Neuron (in vitro differentiated cells): ENCODE results near the gene CUTC.

Source experiments
- H2AFZ ChIP-seq: one replicate; pipeline ENCODE4 v1.6.1; 2013; ENCODE audit warnings: low read depth, mild to moderate bottlenecking, inconsistent platforms, low read length, moderate library complexity
- H3K27me3 ChIP-seq: one replicate; pipeline ENCODE4 v1.6.1; 2013; ENCODE audit warnings: low read length; ENCODE audit not compliant: insufficient read depth
- H3K36me3 ChIP-seq: one replicate; pipeline ENCODE4 v1.6.1; 2013; ENCODE audit warnings: low read length; ENCODE audit not compliant: insufficient read depth
- H3K4me1 ChIP-seq: one replicate; pipeline ENCODE4 v1.6.1; 2013; ENCODE audit warnings: low read length; ENCODE audit not compliant: insufficient read depth
- H3K4me3 ChIP-seq: 2 replicates; pipeline ENCODE4 v1.5.1; 2013; ENCODE audit warnings: mild to moderate bottlenecking, low read length, moderate library complexity
- H3K9me3 ChIP-seq: one replicate; pipeline ENCODE4 v1.6.1; 2013; ENCODE audit warnings: low read length

Gene CUTC

GRCh38 chr10:99754670-99755069 lies 22.6 kb downstream of the CUTC start:
- Histone ChIP-seq H3K27me3 (no peaks in the 10 kb centered on the region), H3K4me1 (no peaks in the 10 kb centered on the region), H3K9me3 (no peaks in the 10 kb centered on the region), H3K36me3 (peaks cover 67% of the 10 kb centered on the region), H3K4me3 (no peak overlapping the region), H2AFZ (no peak overlapping the region)

GRCh38 chr10:99756159-99756558 lies 24.1 kb downstream of the CUTC start:
- H3K4me1 ChIP-seq, result no peaks in the 10 kb centered on the region
- no peak overlapping the region for H2AFZ ChIP-seq
- H3K27me3 ChIP-seq, result no peaks in the 10 kb centered on the region
- no peaks in the 10 kb centered on the region for H3K9me3 ChIP-seq
- H3K36me3 ChIP-seq, result peaks cover 66% of the 10 kb centered on the region
- no peak overlapping the region for H3K4me3 ChIP-seq

GRCh38 chr10:99758211-99758891 lies 26.3 kb downstream of the CUTC start:
- Histone ChIP-seq H3K9me3 (no peaks in the 10 kb centered on the region), H2AFZ (no peak overlapping the region), H3K36me3 (peaks cover 53% of the 10 kb centered on the region), H3K4me1 (no peaks in the 10 kb centered on the region), H3K4me3 (no peak overlapping the region), H3K27me3 (no peaks in the 10 kb centered on the region)

GRCh38 chr10:99760321-99760720 lies 28.3 kb downstream of the CUTC start:
- H2AFZ ChIP-seq, result no peak overlapping the region
- H3K9me3 ChIP-seq, result no peaks in the 10 kb centered on the region
- H3K4me1 ChIP-seq, result no peaks in the 10 kb centered on the region
- H3K36me3 ChIP-seq, result peaks cover 35% of the 10 kb centered on the region
- H3K27me3 ChIP-seq, result no peaks in the 10 kb centered on the region
- H3K4me3 ChIP-seq, result no peak overlapping the region

- no peak overlapping the region for H3K4me3 ChIP-seq
- H3K27me3 ChIP-seq, result no peaks in the 10 kb centered on the region
- H3K36me3 ChIP-seq, result peaks cover 26% of the 10 kb centered on the region
- H3K4me1 ChIP-seq, result no peaks in the 10 kb centered on the region
- no peaks in the 10 kb centered on the region for H3K9me3 ChIP-seq
- H2AFZ ChIP-seq, result no peak overlapping the region
Observed at GRCh38 chr10:99761365-99761764, 29.3 kb downstream of the CUTC start.

- no peaks in the 10 kb centered on the region for H3K27me3 ChIP-seq
- no peak overlapping the region for H3K4me3 ChIP-seq
- H3K36me3 ChIP-seq, result no peaks in the 10 kb centered on the region
- H2AFZ ChIP-seq, result no peak overlapping the region
- H3K9me3 ChIP-seq, result no peaks in the 10 kb centered on the region
- no peaks in the 10 kb centered on the region for H3K4me1 ChIP-seq
Observed at GRCh38 chr10:99765672-99766301, 33.8 kb downstream of the CUTC start.

- H3K9me3 ChIP-seq, result no peaks in the 10 kb centered on the region
- H2AFZ ChIP-seq, result no peak overlapping the region
- H3K4me1 ChIP-seq, result no peaks in the 10 kb centered on the region
- no peaks in the 10 kb centered on the region for H3K27me3 ChIP-seq
- H3K36me3 ChIP-seq, result no peaks in the 10 kb centered on the region
- no peak overlapping the region for H3K4me3 ChIP-seq
Observed at GRCh38 chr10:99766302-99766681, 34.3 kb downstream of the CUTC start.

- no peaks in the 10 kb centered on the region for H3K4me1 ChIP-seq
- no peak overlapping the region for H3K4me3 ChIP-seq
- H2AFZ ChIP-seq, result no peak overlapping the region
- H3K27me3 ChIP-seq, result no peaks in the 10 kb centered on the region
- H3K36me3 ChIP-seq, result no peaks in the 10 kb centered on the region
- H3K9me3 ChIP-seq, result no peaks in the 10 kb centered on the region
Observed at GRCh38 chr10:99767901-99768300, 35.9 kb downstream of the CUTC start.

GRCh38 chr10:99768556-99768955 lies 36.5 kb downstream of the CUTC start:
- Histone ChIP-seq H3K4me1 (no peaks in the 10 kb centered on the region), H3K4me3 (no peak overlapping the region), H3K9me3 (no peaks in the 10 kb centered on the region), H3K27me3 (no peaks in the 10 kb centered on the region), H3K36me3 (no peaks in the 10 kb centered on the region), H2AFZ (no peak overlapping the region)

- Histone ChIP-seq H3K4me3 (no peak overlapping the region), H3K27me3 (no peaks in the 10 kb centered on the region), H3K9me3 (no peaks in the 10 kb centered on the region), H3K4me1 (no peaks in the 10 kb centered on the region), H2AFZ (no peak overlapping the region), H3K36me3 (no peaks in the 10 kb centered on the region)
Observed at GRCh38 chr10:99769706-99770105, 37.7 kb downstream of the CUTC start.

GRCh38 chr10:99770408-99771045 lies 38.5 kb downstream of the CUTC start:
- Histone ChIP-seq H3K9me3 (no peaks in the 10 kb centered on the region), H3K4me3 (no peak overlapping the region), H3K4me1 (no peaks in the 10 kb centered on the region), H3K36me3 (no peaks in the 10 kb centered on the region), H3K27me3 (no peaks in the 10 kb centered on the region), H2AFZ (no peak overlapping the region)

- Histone ChIP-seq H2AFZ (no peak overlapping the region), H3K4me1 (peaks cover 8% of the 10 kb centered on the region)
Observed at GRCh38 chr10:99775850-99776249, 43.8 kb downstream of the CUTC start.

GRCh38 chr10:99777918-99778714 lies 46.1 kb downstream of the CUTC start:
- H3K9me3 ChIP-seq, result peaks cover 2% of the 10 kb centered on the region
- no peak overlapping the region for H3K4me3 ChIP-seq
- no peaks in the 10 kb centered on the region for H3K36me3 ChIP-seq
- peaks cover 8% of the 10 kb centered on the region for H3K4me1 ChIP-seq
- no peak overlapping the region for H2AFZ ChIP-seq
- no peaks in the 10 kb centered on the region for H3K27me3 ChIP-seq

More at GRCh38 chr10:99775850-99776249, 43.8 kb downstream of the CUTC start:
- Histone ChIP-seq H3K9me3 (peaks cover 2% of the 10 kb centered on the region), H3K36me3 (no peaks in the 10 kb centered on the region), H3K4me3 (no peak overlapping the region), H3K27me3 (no peaks in the 10 kb centered on the region)
